IPS DF 6.9 (cell line): Measurements from ENCODE around the gene SCGB1C1.
"Not testable (repeated sequence)": the region's sequence is repeated elsewhere in the genome, so short reads cannot be mapped to it uniquely, and the experiment has no call there.

Experiments used
- DNase-seq: peaks from one replicate; pipeline ENCODE4 v3.0.0-alpha.2; 2013; ENCODE audit warnings: low read depth, low spot score
- H3K27ac ChIP-seq: one replicate; pipeline ENCODE4 v1.5.1; 2013; ENCODE audit warnings: low read length, control low read depth
- H3K27me3 ChIP-seq: 2 replicates; pipeline ENCODE4 v1.6.1; 2013; ENCODE audit warnings: mild to moderate bottlenecking, low read length; ENCODE audit not compliant: control insufficient read depth, insufficient read depth
- H3K36me3 ChIP-seq: 2 replicates; pipeline ENCODE4 v1.6.1; 2013; ENCODE audit warnings: low read length; ENCODE audit not compliant: control insufficient read depth, insufficient read depth
- H3K4me1 ChIP-seq: 2 replicates; pipeline ENCODE4 v1.6.1; 2013; ENCODE audit warnings: low read length; ENCODE audit not compliant: control insufficient read depth, insufficient read depth
- H3K4me3 ChIP-seq: 2 replicates; pipeline ENCODE4 v1.5.1; 2013; ENCODE audit warnings: mild to moderate bottlenecking, low read length
- H3K9me3 ChIP-seq: 2 replicates; pipeline ENCODE4 v1.6.1; 2013; ENCODE audit warnings: low read length, inconsistent platforms; ENCODE audit not compliant: control insufficient read depth, insufficient read depth
- WGBS: extraction: QIAGEN DNeasy Blood & Tissue Kit; methylation state at CpG from one replicate; pipeline ENCODE4 v1.1.7; 2013; ENCODE audit warnings: mixed read lengths, missing lambda C conversion rate; ENCODE audit not compliant: insufficient read length, insufficient coverage; 5-methylcytosine and 5-hydroxymethylcytosine counted together

Gene SCGB1C1

DNA sequence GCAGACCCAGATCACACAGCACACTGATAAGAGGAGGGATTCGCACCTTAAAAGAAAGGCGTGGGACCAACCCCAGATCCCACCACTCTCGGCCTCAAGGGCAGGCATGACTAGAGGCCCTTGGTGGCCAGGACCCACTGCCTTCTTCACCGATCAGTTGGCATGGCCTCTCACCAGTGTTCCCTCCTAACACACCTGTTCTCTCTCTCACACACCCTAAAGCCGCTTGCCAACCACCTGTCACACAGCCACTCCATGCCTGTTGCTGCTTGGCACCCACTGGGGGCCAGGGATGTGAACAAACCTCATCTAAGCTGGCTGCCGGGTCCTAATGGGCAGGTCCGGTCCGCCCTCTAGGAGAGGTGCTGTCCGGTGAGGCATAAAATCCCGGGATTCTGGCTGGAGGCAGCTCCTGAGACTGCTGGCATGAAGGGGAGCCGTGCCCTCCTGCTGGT is at the start of gene SCGB1C1:
SCGB1C1 (plus strand) TSS at position 405 of the 455 bp plus-strand sequence; CDS start at position 427, 22 bp downstream.
- H3K27me3 ChIP-seq, H3K4me3 ChIP-seq, H3K4me1 ChIP-seq, DNase-seq, H3K9me3 ChIP-seq, H3K27ac ChIP-seq, H3K36me3 ChIP-seq: not testable (repeated sequence)
- WGBS = no CpG with 5 or more reads among the region's 11 CpGs

DNA sequence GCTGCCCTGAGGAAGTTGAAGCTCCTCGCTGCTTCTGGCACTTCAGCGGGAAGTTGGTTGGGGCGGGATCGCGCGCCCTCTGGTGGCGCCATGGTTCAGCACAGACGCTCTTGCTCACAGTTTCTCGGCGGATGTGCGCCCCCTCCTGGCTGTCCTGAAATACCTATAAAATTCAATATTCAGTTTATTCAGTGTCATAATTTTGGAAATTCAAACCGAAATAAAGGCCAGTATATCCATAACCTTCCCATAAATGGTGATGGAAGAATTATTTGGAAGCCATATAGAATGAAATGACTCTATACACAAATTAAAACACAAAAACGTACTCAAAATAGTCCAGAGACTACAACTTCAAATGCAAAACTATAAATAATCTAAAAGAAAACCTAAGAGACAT is 12.6 kb upstream of the SCGB1C1 start:
- not testable (repeated sequence) for H3K27me3 ChIP-seq, H3K4me3 ChIP-seq, H3K4me1 ChIP-seq, H3K27ac ChIP-seq, H3K36me3 ChIP-seq, DNase-seq, H3K9me3 ChIP-seq
- whole genome bisulfite sequencing = no CpG with 5 or more reads among the region's 13 CpGs

DNA sequence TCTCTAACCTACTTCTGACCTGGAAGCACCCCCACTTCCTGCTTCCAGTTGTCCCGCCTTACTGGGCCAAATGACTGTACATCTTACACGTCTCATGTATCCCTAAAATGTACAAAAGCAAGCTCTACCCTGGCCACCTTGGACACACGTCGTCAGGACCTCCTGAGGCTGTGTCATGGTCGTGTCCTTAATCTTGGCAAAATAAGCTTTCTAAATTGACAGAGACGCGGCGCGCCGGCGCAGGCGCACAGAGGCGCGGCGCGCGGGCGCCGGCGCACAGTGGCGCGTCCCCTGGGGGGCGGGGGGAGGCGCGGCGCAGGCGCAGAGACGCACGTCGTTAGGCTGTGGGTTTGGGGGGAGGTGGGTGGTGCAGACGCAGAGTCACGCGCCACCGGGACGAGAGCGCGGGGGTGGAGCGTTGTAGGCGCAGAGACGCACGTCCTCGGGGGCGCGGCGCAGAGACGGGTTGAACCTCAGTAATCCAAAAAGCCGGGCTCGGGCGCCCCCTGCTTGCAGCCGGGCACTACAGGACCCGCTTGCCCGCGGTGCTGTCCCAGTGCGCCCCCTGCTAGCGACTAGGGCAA is 3.6 kb upstream of the SCGB1C1 start:
- not testable (repeated sequence) for H3K36me3 ChIP-seq, H3K9me3 ChIP-seq, H3K4me3 ChIP-seq, H3K27me3 ChIP-seq, DNase-seq, H3K27ac ChIP-seq, H3K4me1 ChIP-seq
- no CpG with 5 or more reads among the region's 55 CpGs for WGBS

DNA sequence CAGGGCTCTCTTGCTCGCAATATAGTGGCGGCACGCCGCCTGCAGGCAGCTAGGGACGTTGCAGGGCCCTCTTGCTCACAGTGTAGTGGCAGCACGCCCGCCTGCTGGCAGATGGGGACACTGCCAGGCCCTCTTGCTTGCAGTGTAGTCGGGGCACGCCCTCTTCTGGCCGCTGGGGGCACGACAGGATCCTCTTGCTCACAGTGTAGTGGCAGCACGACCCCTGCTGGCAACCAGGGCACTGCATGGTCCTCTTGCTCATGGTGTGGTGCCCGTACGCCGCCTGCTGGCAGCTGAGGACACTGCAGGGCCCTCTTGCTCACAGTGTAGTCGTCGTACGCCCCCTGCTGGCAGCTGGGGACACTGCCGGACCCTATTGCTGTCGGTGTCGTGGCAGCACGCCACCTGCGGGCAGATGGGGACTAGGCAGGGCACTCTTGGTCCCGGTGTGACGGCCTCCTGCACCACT is 3.0 kb upstream of the SCGB1C1 start:
- H3K4me1 ChIP-seq, H3K27ac ChIP-seq, H3K27me3 ChIP-seq, H3K4me3 ChIP-seq, DNase-seq, H3K9me3 ChIP-seq, H3K36me3 ChIP-seq: not testable (repeated sequence)
- no CpG with 5 or more reads among the region's 25 CpGs for WGBS

DNA sequence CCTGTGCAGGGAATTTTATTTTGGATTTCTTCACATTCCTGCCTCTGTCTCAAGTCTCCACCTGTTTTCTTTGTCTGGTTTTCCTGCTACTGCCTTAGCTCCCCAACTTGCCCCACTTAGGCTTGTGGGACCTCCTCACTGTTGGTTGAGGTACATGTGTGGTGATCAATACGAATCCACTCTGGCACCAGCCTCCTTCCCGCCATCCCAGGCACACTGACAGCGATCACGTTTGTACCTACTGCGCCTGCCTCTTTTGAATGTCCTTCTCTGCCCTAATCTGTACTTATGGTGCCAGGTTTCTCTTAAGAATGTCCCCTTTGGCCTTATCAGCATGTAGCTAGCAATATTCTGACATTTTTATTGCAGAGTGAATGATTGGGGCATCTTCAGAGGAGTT is 2.3 kb upstream of the SCGB1C1 start:
- H3K9me3 ChIP-seq, H3K4me3 ChIP-seq: not testable (repeated sequence)
- no CpG with 5 or more reads among the region's 5 CpGs for WGBS

DNA sequence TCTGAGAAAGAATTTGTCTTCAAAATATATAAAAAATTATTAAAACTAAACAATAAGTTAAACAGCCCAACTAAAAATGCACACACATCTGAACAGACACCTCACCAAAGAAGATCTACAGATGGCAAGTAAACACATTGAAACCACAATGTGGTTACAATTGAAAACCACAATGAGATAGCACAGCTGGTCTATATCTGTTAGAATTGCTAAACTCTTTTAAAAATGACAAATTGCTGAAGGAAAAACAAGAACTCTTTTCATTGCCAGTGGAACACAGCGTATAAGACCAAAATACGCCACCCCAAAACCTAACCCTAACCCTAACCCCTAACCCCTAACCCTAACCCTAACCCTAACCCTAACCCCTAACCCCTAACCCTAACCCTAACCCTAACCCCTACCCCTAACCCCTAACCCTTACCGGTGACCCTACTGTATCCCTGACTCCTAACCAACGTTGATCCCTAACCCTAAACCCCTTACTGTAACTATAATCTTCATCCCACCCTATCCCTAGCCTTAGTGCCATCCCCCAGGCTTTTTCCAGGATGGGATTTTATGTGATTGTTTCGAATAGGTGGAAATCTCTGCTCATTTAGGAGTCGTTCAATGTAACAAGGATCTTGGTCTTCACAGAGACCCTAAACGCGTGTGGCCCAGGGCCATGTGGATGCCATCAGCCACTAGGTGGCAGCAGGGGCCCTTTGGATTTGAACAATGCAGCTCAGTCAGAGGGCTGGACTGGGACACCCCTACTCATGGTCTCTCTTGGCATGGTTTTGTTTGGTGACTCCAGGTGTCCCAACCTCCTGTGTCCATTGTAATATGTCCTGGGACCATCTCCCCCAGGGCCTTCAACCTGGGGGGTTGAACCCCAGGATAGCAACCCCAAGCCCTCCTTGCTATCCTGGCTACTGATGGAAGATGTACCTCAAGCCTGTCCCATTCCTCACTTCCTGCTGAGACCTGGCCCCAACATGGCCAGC is 1.1 kb upstream of the SCGB1C1 start:
- not testable (repeated sequence) for DNase-seq, H3K27ac ChIP-seq, H3K4me3 ChIP-seq, H3K9me3 ChIP-seq, H3K4me1 ChIP-seq, H3K27me3 ChIP-seq, H3K36me3 ChIP-seq
- no CpG with 5 or more reads among the region's 8 CpGs for WGBS

More for the DNA sequence above, 2.3 kb upstream of the SCGB1C1 start:
- not testable (repeated sequence) for H3K27ac ChIP-seq, H3K27me3 ChIP-seq, H3K36me3 ChIP-seq, DNase-seq, H3K4me1 ChIP-seq

DNA sequence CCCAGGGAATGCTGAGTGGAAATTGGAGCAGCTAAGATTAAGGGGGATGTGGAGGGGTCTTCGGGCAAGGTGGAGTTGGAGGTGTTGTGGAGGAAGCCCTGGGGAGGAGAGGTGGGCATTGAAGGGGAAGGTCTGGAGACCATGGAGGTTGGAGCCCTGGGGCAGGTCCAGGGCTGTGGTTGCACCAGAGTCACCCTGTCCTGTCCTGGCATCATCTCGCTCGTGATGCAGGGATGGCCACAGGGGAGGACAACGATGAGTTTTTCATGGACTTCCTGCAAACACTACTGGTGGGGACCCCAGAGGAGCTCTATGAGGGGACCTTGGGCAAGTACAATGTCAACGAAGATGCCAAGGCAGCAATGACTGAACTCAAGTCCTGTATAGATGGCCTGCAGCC is 603 bp downstream of the SCGB1C1 start:
- H3K27me3 ChIP-seq, H3K9me3 ChIP-seq, H3K4me1 ChIP-seq, H3K4me3 ChIP-seq, H3K36me3 ChIP-seq, H3K27ac ChIP-seq, DNase-seq: not testable (repeated sequence)
- WGBS = no CpG with 5 or more reads among the region's 5 CpGs

DNA sequence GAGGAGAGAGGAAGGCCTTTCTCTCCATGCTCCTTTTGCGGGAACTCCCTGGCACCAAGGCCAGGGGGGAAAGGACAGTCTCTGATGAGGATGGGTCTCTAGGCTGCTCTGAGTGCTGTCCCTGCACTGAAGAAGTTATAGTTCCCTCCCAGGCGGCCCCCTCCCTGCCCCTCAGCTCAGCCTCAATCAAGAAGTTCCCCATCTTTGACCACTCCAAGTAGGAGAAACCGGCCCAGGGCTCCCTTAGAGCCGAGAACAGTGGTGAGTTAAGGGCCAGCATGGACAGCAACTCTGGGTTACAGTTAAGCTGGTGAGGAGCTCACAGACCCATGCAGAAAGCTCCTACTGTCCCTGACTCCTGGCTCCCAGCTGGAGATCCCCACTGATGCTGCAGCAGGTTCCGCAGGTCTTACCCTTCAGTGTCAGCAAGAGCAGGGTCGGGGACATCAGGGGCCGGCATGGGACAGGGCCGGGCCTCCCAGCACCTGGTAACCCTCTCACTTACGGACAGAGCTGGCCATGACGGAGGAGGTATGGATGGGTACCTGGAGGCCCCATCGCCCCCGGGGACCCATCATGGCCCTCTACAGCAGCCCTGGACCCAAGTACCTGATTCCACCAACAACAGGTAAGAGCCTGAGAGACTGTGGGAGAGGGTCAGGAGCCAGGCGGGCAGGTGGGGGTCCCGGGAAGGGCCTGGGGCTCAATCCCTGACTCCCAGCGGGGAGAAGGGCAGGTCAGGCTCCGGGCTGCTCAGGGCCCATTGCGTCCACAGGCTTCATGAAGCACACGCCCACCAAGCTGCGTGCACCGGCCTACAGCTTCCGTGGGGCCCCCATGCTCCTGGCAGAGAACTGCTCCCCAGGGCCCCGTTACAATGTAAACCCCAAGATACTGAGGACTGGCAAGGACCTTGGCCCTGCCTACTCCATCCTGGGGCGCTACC is 4.2 kb downstream of the SCGB1C1 start:
- DNase-seq = no peak
- Histone ChIP-seq H3K27ac (no peak overlapping the region), H3K4me3 (no peak overlapping the region), H3K9me3 (peaks cover 2% of the 10 kb centered on the region; the same call in 1 of the 2 replicates), H3K36me3 (no peaks in the 10 kb centered on the region), H3K4me1 (no peaks in the 10 kb centered on the region), H3K27me3 (no peaks in the 10 kb centered on the region)
- no CpG with 5 or more reads among the region's 23 CpGs for WGBS

DNA sequence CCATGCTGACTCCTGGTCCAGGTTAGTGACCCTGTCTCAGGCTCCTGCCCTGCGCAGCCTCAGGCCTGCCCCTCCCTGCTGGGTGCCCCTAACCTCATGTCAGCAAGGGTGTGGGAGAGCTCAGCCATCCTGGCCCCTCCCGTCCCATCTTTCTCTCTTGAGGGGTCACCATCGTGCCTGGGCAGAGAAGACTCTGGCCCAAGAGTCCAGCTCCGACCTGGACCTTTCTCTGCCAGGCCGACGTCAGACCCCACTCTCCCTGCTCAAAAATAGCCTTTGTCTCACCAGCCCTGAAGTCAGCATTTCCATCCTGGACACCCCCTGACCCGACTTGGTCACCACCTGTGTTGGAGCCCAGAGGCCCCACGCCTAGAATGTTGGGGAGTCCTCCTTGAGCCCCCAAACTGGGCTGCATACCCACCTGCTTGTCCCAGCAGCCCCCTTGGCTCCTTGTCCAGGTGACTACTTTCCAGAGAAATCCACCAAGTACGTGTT is 4.9 kb downstream of the SCGB1C1 start:
- WGBS = no CpG with 5 or more reads among the region's 9 CpGs
- H3K9me3 ChIP-seq = peaks cover 2% of the 10 kb centered on the region; the same call in 1 of the 2 replicates
- H3K27ac ChIP-seq = no peak overlapping the region
- no peaks in the 10 kb centered on the region for H3K27me3 ChIP-seq
- H3K4me1 ChIP-seq = no peaks in the 10 kb centered on the region
- no peak for DNase-seq
- H3K4me3 ChIP-seq = no peak overlapping the region
- no peaks in the 10 kb centered on the region for H3K36me3 ChIP-seq
